Esophagus squamous epithelium (tissue), 4 donors: Measurements from ENCODE around the gene TESPA1.
"Not testable (repeated sequence)": the region's sequence is repeated elsewhere in the genome, so short reads cannot be mapped to it uniquely, and the experiment has no call there.

Source experiments
- CTCF ChIP-seq, 6 experiments: fragments of 450-650 bp in 4 of 6; fragments of 200-600 bp in 2 of 6; sonication (generic) in 2 of 6; IDR thresholded peaks; one replicate each; pipeline ENCODE4 v1.5.1; 2016 to 2019; ENCODE audit warnings: antibody characterized with exemption in 6 of 6, mild to moderate bottlenecking in 4 of 6, moderate library complexity in 4 of 6
- POLR2A ChIP-seq, 4 donors: fragments of 450-650 bp; IDR thresholded peaks; one replicate each; pipeline ENCODE4 v1.6.1; 2017; ENCODE audit warnings: antibody characterized with exemption in 4 of 4, mild to moderate bottlenecking in 4 of 4, moderate library complexity in 3 of 4

DNA sequence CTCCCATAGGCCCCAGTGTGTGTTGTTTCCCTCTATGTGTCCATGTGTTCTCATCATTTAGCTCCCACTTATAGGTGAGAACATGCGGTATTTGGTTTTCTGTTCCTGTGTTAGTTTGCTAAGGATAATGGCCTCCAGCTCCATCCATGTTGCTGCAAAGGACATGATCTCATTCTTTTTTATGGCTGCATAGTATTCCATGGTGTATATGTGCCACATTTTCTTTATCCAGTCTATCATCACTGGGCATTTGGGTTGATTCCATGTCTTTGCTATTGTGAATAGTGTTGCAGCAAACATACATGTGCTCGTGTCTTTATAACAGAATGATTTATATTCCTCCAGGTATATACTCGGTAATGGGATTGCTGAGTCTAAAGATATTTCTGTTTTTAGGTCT, 2.2 kb upstream of the TESPA1 start:
- not testable (repeated sequence) for TF ChIP-seq POLR2A, CTCF (IDR thresholded peaks at IDR 0.05)
